IPS DF 6.9 (cell line): Measurements from ENCODE around the gene KIZ.

Experiments used
- DNase-seq: peaks from one replicate; pipeline ENCODE4 v3.0.0-alpha.2; 2013; ENCODE audit warnings: low read depth, low spot score
- H3K27ac ChIP-seq: one replicate; pipeline ENCODE4 v1.5.1; 2013; ENCODE audit warnings: low read length, control low read depth
- H3K27me3 ChIP-seq: 2 replicates; pipeline ENCODE4 v1.6.1; 2013; ENCODE audit warnings: mild to moderate bottlenecking, low read length; ENCODE audit not compliant: control insufficient read depth, insufficient read depth
- H3K36me3 ChIP-seq: 2 replicates; pipeline ENCODE4 v1.6.1; 2013; ENCODE audit warnings: low read length; ENCODE audit not compliant: control insufficient read depth, insufficient read depth
- H3K4me1 ChIP-seq: 2 replicates; pipeline ENCODE4 v1.6.1; 2013; ENCODE audit warnings: low read length; ENCODE audit not compliant: control insufficient read depth, insufficient read depth
- H3K4me3 ChIP-seq: 2 replicates; pipeline ENCODE4 v1.5.1; 2013; ENCODE audit warnings: mild to moderate bottlenecking, low read length
- H3K9me3 ChIP-seq: 2 replicates; pipeline ENCODE4 v1.6.1; 2013; ENCODE audit warnings: low read length, inconsistent platforms; ENCODE audit not compliant: control insufficient read depth, insufficient read depth
- WGBS: extraction: QIAGEN DNeasy Blood & Tissue Kit; methylation state at CpG from one replicate; pipeline ENCODE4 v1.1.7; 2013; ENCODE audit warnings: mixed read lengths, missing lambda C conversion rate; ENCODE audit not compliant: insufficient read length, insufficient coverage; 5-methylcytosine and 5-hydroxymethylcytosine counted together

The KIZ gene

GRCh38 chr20:21099751-21100577 lies 25.9 kb upstream of the KIZ start:
- Histone ChIP-seq H3K27ac (no peak overlapping the region), H3K4me3 (peak overlapping the region; percentile 37; the same call in 1 of the 2 replicates), H3K9me3 (no peaks in the 10 kb centered on the region), H3K4me1 (peaks cover 8% of the 10 kb centered on the region), H3K27me3 (peaks cover 39% of the 10 kb centered on the region), H3K36me3 (no peaks in the 10 kb centered on the region)
- WGBS = no CpG with 5 or more reads among the region's 46 CpGs
- no peak for DNase-seq

- Histone ChIP-seq H3K9me3 (no peaks in the 10 kb centered on the region), H3K4me3 (peak overlapping the region; percentile 37; the same call in 1 of the 2 replicates), H3K27me3 (peaks cover 40% of the 10 kb centered on the region), H3K4me1 (peaks cover 8% of the 10 kb centered on the region), H3K27ac (no peak overlapping the region), H3K36me3 (no peaks in the 10 kb centered on the region)
- no CpG with 5 or more reads among the region's 64 CpGs for WGBS
- DNase-seq = no peak
These were observed 25.1 kb upstream of the KIZ start for GRCh38 chr20:21100578-21101452.

- no peak overlapping the region for H3K27ac ChIP-seq
- no CpG with 5 or more reads among the region's 35 CpGs for WGBS
- no peaks in the 10 kb centered on the region for H3K36me3 ChIP-seq
- no peak for DNase-seq
- H3K4me3 ChIP-seq = peak overlapping the region; percentile 37; the same call in 1 of the 2 replicates
- no peaks in the 10 kb centered on the region for H3K9me3 ChIP-seq
- peaks cover 46% of the 10 kb centered on the region for H3K27me3 ChIP-seq
- peaks cover 8% of the 10 kb centered on the region for H3K4me1 ChIP-seq
These were observed 24.4 kb upstream of the KIZ start for GRCh38 chr20:21101453-21101931.

- Histone ChIP-seq H3K9me3 (no peaks in the 10 kb centered on the region), H3K36me3 (no peaks in the 10 kb centered on the region), H3K4me1 (peaks cover 8% of the 10 kb centered on the region), H3K27me3 (peaks cover 49% of the 10 kb centered on the region), H3K27ac (no peak overlapping the region), H3K4me3 (peak overlapping the region; percentile 37; the same call in 1 of the 2 replicates)
- DNase-seq = no peak
- no CpG with 5 or more reads among the region's 35 CpGs for WGBS
These were observed 23.8 kb upstream of the KIZ start for GRCh38 chr20:21101932-21102575.

GRCh38 chr20:21102603-21103311 lies 23.1 kb upstream of the KIZ start:
- peak overlapping the region; percentile 37; the same call in 1 of the 2 replicates for H3K4me3 ChIP-seq
- peaks cover 8% of the 10 kb centered on the region for H3K4me1 ChIP-seq
- WGBS = no CpG with 5 or more reads among the region's 38 CpGs
- H3K9me3 ChIP-seq = no peaks in the 10 kb centered on the region
- no peak overlapping the region for H3K27ac ChIP-seq
- H3K36me3 ChIP-seq = no peaks in the 10 kb centered on the region
- peaks cover 52% of the 10 kb centered on the region for H3K27me3 ChIP-seq
- no peak for DNase-seq

GRCh38 chr20:21103582-21104465 lies 22.1 kb upstream of the KIZ start:
- WGBS = no CpG with 5 or more reads among the region's 32 CpGs
- Histone ChIP-seq H3K4me1 (peaks cover 8% of the 10 kb centered on the region), H3K27ac (no peak overlapping the region), H3K27me3 (peaks cover 50% of the 10 kb centered on the region), H3K9me3 (no peaks in the 10 kb centered on the region), H3K36me3 (no peaks in the 10 kb centered on the region), H3K4me3 (peak overlapping the region; percentile 15; the same call in 1 of the 2 replicates)
- no peak for DNase-seq

GRCh38 chr20:21104466-21104761 lies 21.5 kb upstream of the KIZ start:
- WGBS = no CpG with 5 or more reads among the region's 5 CpGs
- H3K27me3 ChIP-seq = peaks cover 44% of the 10 kb centered on the region
- H3K27ac ChIP-seq = no peak overlapping the region
- no peak for DNase-seq
- H3K9me3 ChIP-seq = no peaks in the 10 kb centered on the region
- peaks cover 8% of the 10 kb centered on the region for H3K4me1 ChIP-seq
- no peak overlapping the region; the same call in 1 of the 2 replicates for H3K4me3 ChIP-seq
- no peaks in the 10 kb centered on the region for H3K36me3 ChIP-seq

- H3K36me3 ChIP-seq = no peaks in the 10 kb centered on the region
- peaks cover 39% of the 10 kb centered on the region for H3K27me3 ChIP-seq
These were observed 21.0 kb upstream of the KIZ start for GRCh38 chr20:21104921-21105320.

GRCh38 chr20:21105429-21106170 lies 20.3 kb upstream of the KIZ start:
- H3K27me3 ChIP-seq = peaks cover 39% of the 10 kb centered on the region
- H3K36me3 ChIP-seq = no peaks in the 10 kb centered on the region
- peaks cover 8% of the 10 kb centered on the region for H3K4me1 ChIP-seq
- peak overlapping the region; percentile 34; the same call in 1 of the 2 replicates for H3K4me3 ChIP-seq
- WGBS = no CpG with 5 or more reads among the region's 50 CpGs
- H3K9me3 ChIP-seq = no peaks in the 10 kb centered on the region
- no peak for DNase-seq
- no peak overlapping the region for H3K27ac ChIP-seq

More at GRCh38 chr20:21104921-21105320, 21.0 kb upstream of the KIZ start:
- Histone ChIP-seq H3K4me3 (peak overlapping the region; percentile 34; the same call in 1 of the 2 replicates), H3K9me3 (no peaks in the 10 kb centered on the region), H3K27ac (no peak overlapping the region), H3K4me1 (peaks cover 8% of the 10 kb centered on the region)
- WGBS = no CpG with 5 or more reads among the region's 16 CpGs
- DNase-seq = no peak
